PC-9 (cell line): Measurements from ENCODE around the gene SERPIND1.

ENCODE experiments used
- EZH2 ChIP-seq: fragments of 200-600 bp; sonication (generic); IDR thresholded peaks from 2 replicates; pipeline ENCODE4 v1.8.0; 2017; ENCODE audit warnings: antibody characterized with exemption, low read depth
- TF ChIP-seq, protein P1 (sequence below): fragments of 200-600 bp; sonication (generic); conservative IDR thresholded peaks from 2 replicates; pipeline ENCODE4 v1.6.1; 2017; ENCODE audit warnings: mixed run types, antibody characterized with exemption, mild to moderate bottlenecking, moderate library complexity

DNA sequence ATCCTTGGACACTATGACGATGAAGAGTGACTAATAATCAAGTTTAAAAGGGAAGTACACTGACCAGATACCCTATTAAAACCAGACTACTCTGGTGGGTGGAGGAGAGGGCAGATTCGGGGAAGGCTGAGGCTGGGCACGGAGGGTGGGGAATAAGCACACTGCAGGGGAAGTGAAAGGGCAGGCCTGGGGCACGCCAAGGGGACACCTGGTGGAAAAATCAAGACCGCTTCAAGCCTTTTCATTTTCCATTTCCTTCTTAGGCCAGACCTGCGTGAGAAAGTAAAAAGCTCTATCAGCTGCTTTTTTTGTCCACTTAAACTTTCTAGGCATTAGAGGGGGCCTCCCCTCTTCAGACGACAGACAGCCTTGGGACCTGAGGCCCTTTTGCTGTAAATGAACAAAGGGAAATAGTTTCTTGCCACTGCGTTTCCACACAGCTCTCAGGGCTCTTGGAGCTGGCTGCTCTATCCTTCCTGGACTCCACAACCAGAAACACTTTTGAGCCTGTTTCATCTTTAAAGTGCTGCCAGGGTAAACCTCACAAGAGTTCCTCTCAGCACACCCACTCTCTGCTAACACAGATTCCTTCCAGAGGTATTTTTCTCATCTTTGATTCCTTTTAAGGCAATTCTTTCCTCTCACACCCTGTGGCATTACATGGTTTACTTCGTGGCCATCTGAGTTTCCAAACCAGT is 25.0 kb upstream of the SERPIND1 start:
- TF ChIP-seq, protein P1, sequence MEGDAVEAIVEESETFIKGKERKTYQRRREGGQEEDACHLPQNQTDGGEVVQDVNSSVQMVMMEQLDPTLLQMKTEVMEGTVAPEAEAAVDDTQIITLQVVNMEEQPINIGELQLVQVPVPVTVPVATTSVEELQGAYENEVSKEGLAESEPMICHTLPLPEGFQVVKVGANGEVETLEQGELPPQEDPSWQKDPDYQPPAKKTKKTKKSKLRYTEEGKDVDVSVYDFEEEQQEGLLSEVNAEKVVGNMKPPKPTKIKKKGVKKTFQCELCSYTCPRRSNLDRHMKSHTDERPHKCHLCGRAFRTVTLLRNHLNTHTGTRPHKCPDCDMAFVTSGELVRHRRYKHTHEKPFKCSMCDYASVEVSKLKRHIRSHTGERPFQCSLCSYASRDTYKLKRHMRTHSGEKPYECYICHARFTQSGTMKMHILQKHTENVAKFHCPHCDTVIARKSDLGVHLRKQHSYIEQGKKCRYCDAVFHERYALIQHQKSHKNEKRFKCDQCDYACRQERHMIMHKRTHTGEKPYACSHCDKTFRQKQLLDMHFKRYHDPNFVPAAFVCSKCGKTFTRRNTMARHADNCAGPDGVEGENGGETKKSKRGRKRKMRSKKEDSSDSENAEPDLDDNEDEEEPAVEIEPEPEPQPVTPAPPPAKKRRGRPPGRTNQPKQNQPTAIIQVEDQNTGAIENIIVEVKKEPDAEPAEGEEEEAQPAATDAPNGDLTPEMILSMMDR: no peak
- no peak for TF ChIP-seq EZH2
